ENCODE results near the gene APOO.
"Not testable (repeated sequence)": the region's sequence is repeated elsewhere in the genome, so short reads cannot be mapped to it uniquely, and the experiment has no call there.

APOO gene

DNA sequence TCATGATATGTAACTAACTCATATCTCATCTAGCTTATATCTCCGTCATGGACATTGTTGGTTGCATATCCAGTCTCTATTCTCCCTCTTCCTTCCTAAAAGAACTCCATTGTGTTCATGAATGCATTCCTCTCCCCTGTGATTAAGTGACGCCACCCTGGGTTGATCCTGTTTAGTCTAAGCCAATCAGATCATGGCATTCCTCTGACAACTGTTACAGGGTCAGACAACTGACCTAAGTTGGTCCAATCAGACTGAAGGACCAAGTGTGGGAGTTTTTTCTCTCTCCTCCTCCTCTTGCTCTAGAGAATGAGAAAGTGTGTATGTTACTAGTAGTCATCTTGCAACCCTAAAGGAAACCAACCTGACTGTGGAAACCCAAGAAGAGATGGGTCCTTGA lies 3.6 kb downstream of the APOO start:
- DNase-seq (ENCODE audit: low read depth, low spot score) = no peak

DNA sequence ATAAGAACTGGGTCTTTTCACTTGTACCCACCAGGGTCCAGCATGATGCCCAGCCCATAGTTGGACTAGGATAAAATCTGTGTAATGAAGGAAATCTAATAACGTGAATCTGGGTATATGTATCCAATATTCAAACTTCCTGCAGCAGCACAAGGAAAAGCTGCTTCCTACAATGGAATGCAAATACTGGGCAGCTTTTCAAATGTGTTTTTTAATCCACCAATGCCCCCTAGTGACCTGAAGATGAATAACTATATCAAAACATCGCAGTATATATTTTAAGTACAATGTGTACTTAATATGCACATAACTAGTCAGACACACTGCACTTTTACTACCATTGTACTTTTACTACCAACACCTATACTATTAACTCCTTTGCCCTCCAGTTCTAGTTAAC lies 5.3 kb downstream of the APOO start:
- DNase-seq (ENCODE audit: low read depth, low spot score) = no peak

DNA sequence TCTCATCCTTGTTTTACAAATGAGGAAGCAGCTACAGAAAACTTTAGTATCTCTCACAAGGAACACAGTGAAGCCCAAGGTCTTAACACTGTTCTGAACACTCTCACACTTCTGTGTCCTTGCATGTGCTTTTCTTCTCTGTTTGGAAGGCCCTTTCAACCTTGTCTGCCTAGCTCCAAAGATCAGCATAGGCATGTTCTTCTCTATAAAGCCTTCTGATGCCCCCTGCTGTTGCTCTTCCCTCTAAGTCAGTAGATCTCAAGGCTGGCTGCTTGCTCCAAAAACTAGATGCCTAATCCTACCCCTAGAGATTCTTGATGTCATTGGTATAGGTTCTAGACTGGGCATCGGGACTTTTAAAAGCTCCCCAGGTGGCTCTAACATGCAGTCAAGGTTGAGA lies 5.9 kb downstream of the APOO start:
- DNase-seq (ENCODE audit: low read depth, low spot score) = no peak

DNA sequence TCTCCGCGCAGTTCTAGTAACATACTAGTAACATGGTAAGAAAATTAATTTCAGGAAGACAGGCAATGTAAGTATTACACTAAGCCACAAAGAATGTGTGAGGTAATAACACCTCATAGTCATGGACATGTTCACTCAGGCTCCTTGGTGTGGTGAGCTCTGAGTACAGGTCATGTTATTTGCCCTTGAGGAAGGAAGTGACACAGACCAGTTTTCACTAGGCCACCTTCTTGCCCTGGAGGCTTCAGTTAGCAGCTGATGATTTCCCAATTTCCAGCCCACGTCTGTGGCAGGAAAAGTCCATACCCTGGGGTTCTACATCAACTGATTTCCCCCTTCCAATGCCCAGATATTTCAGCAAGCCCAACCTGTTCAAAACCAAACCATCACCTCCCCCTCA lies 6.7 kb downstream of the APOO start:
- DNase-seq (ENCODE audit: low read depth, low spot score) = no peak

DNA sequence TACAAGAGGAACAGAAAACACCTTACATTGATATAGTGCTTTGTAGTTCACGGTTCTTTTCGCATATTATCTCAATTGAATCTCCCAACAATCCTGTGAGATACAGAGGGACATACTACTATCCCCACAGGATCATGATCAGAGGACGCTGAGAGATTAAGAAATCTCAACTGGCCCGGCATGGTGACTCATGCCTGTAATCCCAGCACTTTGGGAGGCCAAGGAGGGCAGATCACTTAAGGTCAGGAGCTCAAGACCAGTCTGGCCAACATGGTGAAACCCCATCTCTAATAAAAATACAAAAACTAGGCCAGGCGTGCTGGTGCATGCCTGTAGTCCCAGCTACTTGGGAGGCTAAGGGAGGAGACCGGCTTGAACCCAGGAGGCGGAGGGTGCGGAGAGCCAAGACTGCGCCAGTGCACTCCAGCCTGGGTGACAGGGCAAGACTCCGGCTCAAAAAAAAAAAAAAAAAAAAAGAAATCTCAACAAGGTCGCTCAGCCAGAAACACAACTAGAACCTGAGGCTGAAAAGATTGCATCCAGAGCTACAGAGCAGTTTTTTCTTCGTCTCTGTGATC lies 7.4 kb downstream of the APOO start:
- no peak for DNase-seq (ENCODE audit: low read depth, low spot score)

DNA sequence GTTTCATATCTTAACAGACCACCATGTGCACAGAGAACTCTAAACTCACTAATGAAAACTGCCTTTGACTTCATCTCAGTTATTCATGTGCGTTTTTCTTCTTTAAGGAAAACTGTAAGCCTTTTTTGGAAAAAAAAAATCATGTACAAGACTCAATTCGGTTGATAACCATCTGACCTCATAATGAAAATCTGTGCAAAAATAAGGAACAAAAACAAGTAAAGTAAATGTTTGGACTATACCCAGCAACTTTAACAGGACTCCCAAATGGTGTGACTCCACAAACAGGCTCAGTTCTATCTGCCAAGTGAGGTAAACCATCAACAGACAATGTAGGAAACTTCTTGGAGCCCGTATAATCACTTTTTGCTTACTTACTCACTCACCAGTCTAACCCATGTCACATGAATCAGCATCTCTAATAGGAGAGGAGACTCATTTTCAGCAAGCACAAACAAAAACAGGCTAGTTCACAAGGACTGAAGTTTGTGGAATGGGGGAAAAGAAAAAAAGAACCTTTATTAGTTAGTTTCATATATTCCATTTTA lies 9.3 kb downstream of the APOO start:
- no peak for DNase-seq (ENCODE audit: low read depth, low spot score)

DNA sequence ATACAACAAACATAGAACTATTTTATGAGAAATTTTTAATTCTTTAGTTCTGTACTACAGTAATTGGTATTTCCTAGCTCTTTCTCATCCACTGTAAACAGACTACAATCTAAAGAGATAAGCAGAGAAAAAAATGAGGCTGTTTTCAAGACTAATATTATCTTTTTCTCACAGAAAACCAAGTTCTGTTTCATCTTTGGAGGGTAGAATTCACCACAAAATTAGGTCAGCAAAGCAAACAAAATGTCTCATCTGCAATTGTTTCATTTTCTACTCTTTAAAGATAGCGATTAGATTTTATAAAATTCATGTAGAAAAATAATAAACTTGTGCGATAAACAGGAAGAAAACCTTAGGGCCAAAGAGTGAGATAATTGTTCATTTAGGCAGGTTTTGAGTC lies 10.8 kb downstream of the APOO start:
- DNase-seq (ENCODE audit: low read depth, low spot score) = no peak

DNA sequence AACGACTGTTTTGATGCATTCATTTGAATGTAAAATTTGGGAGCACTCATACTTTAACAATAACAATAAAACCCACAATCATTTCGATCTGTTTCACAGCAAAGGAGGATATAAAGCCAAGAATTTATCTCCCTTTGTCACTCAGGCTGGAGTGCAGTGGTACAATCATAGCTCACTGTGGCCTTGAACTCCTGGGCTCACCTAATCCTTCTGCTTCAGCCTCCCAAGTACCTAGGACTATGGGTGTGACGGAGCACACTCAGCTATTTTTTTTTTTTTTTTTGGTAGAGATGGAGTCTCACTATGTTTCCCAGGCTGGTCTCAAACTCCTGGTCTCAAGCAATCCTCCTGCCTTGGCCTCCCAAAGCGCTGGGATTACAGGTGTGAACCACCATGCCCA lies 11.2 kb downstream of the APOO start:
- not testable (repeated sequence) for DNase-seq (ENCODE audit: low read depth, low spot score)

DNA sequence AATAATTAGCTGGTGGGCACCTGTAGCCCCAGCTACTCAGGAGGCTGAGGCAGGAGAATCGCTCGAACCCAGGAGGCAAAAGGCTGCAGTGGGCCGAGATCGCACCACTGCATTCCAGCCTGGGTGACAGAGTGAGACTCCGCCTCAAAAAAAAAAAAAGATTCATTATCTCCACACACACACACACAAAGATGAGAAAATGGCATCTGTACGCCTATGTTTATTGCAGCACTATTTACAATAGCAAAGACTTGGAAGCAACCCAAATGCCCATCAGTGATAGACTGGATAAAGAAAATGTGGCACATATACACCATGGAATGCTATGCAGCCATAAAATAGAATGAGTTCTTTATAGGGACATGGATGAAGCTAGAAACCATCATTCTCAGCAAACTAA lies 12.7 kb downstream of the APOO start:
- not testable (repeated sequence) for DNase-seq (ENCODE audit: low read depth, low spot score)

DNA sequence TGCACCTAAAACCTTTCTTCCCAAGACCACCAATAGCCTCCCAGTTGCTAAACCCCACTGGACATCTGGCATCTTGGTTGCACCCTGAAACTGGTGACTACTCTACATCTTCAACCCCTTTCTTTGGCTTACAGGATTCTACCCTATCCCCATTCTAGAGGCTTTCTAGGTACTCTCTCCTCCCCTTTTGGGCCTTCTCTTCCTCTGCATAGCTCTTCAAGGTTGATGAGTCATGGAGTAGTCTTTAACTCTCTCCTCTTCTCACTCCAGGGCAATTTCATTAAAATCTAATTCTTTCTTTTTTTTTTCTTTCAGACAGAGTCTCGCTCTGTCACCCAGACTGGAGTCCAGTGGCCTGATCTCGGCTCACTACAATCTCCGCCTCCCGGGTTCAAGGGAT lies 16.8 kb downstream of the APOO start:
- no peak for DNase-seq (ENCODE audit: low read depth, low spot score)

DNA sequence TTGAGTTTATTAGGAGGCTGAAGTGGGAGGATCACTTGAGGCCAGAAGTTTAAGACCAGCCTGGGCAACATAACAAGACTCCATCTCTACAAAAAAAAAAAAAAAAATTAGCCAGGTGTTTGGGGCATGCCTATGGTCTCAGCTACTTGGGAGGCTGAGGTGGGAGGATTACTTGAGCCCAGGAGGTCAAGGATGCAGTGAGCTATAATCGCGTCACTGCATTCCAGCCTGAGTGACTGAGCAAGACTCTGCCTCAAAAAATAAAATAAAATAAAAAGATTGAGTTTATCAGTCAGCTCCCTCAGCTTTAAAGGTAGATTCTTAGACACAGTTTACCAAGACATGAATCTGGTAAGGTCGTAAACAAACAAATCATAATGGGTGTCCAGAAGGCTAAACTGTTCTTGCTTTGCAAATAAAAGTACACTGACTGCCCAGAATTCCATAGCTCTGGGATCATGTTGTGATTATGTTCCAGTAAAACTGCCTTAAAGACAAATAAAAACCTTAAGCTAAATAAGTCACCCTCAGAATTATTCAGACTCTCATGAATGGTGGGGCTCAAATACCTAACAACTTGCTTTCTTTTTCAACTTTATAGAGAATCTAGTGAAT lies 18.7 kb downstream of the APOO start:
- no peak for DNase-seq (ENCODE audit: low read depth, low spot score)

DNA sequence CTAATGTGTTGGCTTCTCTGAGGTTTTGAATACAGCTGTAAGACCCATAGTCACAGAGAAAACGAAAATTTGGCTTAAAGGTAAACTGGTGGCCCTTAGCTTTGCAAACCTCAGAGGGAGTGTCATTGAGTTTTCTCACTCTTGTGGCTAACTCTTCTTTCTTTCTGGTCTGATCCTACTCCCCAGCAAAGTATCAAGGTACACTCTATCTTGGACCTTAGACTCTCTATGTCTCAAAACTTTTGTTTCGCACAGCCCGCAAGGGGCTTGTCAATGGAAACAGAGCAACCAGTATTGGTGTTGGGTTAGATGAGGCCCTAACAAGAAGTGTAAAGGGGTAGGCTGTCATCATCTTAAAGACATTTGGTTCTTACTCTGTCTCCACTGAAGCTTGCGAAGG lies 19.8 kb downstream of the APOO start:
- DNase-seq (ENCODE audit: low read depth, low spot score) = no peak

DNA sequence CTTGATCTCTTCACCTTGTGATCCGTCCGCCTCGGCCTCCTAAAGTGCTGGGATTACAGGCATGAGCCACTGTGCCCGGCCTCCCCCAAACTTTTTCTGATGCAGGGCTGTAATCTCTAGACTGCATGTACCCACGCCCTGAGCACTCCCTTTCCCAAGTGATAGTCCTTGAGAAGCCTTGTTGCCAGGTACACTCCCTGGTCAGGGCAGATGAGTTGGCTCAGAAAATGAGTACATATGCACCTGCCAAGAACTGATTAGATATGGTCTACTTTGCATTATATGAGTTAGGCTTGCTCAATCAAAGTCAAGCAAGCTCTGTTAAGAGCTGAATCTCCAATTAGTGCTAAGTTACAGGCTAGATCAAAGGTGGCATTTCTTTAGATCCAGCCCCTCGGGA lies 20.3 kb downstream of the APOO start:
- no peak for DNase-seq (ENCODE audit: low read depth, low spot score)

DNA sequence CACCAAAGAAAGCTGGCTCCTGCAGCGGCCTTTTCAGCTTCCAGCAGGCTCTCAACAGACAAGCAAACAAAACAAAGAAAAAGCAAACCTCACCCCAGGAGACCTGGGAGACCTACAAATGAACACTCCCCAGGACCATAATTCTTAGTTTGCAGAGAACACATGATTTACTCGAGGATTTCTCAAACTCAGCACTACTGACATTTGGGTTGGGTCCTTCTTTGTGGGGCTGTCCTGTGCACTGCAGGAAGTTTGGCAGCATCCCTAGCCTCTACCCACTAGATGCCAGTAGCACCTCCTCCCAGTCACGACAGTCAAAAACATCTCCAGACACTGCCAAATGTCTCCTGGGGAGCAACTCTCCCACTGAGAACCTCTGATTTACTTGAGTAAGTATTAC lies 21.9 kb downstream of the APOO start:
- DNase-seq (ENCODE audit: low read depth, low spot score) = no peak

DNA sequence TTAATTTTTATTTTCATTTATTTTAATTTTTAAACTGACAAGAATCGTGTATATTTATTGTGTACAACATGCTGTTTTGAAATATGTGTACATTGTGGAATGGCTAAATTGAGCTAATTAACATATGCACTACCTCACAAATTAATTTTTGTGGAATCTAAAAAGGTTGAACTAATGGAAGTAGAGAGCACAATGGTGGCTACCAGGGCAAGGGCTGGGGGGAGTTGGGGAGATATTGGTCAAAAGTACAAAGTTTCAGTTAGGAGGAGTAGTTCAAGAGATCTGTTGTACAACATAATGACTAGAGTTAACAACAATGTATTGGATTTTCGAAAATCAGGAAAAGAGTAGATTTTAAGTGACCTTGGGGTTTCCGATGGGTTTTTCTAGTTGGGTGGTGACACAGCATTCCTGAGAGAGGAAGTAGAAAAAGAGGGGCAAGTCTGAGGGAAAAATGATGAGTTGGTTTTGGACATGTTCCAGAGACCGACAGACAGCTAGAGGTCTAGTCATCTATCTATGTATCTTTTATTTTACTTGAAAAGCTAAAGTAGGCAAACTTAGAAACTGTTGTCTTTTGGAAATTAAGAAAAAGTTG lies 23.2 kb downstream of the APOO start:
- no peak for DNase-seq (ENCODE audit: low read depth, low spot score)

DNA sequence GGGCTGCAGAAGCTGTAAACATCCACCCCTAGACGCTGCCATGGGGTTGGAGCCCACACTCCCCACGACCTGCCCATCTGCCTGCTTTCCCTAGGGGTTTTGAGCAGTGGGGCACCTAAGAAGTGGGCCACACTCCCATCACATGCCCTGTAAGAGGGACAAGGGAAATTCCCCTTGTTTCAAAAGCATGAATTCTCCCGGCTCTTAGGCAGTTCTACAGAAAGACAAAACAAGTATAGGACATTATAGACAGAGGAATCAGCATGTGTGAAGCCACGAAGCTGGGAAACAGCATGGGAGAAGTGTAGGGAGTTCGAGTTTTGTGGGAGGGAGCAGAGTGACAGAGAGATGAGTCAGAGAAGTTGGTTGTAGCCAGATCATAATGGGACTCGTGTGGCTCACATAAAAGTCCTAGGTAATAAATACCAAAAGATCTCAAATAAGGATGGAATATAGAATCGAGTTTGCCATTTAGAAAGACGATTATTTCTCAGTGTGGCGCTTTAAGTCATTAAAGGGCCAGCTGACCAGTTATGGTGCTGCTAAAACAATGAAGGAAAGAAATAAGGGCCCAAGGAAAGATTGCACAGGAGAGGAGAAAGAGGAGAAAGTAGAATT lies 23.9 kb downstream of the APOO start:
- no peak for DNase-seq (ENCODE audit: low read depth, low spot score)

DNA sequence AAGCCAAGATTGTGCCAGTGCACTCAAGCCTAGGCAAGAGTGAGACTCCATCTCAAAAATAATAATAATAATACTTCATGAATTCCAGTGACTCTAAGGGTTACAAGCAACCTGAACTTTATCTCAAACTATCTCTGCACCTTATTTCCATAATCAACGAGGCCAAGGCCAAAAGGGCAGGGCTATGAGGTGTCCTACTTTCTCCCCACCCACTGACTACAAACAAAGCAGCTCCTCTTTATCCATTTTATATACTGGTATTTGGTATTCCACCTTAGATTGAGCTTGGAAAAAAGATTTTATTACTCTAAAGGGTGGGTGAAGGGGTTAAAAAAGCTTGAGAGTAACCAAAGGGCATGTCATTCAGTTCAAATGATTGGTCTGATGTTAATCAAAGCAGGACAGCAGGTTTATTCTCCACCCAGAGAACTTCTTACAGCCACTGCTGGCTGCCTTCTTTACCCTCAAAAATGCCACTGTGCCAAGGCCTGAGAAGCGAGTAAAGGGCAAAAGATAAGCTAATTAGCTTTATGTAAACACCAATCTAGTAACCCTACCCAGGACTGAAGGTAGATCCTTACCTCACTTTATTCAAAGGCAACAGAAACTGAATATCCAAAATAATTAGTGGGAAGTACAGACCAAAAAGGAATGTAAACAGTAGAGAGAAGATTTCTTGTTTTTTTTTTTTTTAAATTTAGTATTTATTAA lies 28.2 kb downstream of the APOO start:
- DNase-seq (ENCODE audit: low read depth, low spot score) = no peak

DNA sequence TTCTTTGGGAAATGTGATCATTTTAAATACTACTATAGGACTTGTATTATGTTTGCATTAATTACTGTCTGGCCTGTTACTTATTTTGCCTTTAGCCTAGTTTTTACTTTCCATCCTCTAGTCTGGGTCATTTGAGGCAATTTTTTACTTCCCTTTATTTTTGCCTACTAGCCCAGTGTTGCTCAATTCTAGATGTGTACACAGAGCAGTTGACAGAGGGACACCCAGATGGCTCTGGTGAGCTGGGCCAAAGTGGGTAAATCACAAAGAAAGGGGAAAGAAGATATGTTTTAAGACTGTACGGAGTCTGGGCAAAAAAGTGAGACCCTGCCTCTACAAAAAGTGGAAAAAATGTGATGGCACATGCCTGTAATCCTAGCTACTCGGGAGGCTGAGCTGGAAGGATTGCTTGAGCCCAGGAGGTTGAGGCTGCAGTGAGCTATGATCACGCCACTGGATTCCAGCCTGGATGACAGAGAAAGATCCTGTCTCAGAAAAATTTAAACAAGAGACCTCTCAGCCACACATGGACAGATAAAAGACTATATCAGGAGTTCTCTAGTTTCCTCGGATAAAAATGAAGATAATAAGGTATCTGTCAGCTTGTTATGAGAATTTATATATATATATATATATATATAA lies 35.7 kb downstream of the APOO start:
- no peak for DNase-seq (ENCODE audit: low read depth, low spot score)

DNA sequence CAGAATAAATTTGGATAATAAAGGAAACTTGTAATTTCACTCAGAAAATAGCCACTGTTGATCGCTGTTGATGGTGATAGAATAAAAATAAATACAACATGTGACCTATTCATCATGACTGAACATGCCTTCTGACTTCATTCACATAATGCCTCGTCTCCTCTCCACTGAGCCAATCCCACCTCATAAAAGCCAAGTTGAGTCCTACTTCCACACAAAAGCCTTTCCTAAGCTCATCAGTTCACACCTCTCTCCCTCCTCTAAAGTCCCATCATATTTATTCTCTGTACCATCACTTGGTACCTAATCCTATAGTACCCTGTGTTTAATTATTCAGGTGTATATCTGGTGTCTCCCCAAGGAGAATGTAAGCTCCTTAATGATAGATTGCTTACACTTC lies 37.7 kb downstream of the APOO start:
- DNase-seq (ENCODE audit: low read depth, low spot score) = no peak

DNA sequence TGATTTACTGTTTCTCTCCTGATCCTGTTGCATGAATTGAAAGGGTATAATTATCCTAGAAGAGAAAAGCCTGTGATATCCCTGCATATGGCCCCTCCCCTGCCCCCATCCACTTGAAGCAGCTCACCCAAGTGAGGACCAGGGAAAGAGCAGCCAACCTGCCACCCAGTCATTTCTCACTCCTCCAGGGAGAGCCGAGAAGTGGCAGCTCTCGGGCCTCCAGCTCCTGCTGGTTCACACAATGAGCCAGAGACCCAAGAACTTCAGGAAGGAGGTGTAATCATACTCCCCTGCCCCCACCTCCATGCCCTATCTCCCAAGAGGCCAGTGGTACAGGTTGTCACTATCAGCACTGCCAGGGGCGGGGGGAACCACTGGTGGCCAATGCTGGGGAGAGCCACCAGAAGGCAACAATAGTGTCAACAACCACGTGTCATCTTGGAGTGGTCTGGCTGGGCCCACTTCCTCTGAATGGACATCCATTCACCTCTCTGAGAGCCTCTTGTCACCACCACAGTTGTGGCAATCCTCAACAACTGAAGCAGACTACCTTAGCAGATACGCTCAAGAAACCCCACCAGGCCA lies 42.9 kb downstream of the APOO start:
- no peak for DNase-seq (ENCODE audit: low read depth, low spot score)

DNA sequence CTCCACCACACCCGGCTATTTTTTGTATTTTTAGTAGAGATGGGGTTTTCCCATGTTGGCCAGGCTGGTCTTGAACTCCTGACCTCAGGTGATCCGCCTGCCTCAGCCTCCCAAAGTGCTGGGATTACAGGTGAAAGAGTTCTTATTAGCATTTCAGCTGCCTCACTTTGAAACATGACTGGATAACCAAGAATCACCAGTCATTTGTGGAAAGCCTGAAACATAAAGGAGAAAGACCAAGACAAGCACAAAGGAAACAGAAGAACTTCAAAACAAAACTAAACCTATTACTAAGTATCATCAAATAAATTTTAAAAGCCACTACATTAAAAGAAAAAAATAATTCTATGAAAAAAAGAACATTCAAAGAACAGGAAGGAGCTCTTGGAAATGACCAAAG lies 45.8 kb downstream of the APOO start:
- not testable (repeated sequence) for DNase-seq (ENCODE audit: low read depth, low spot score)

Data from activated CD4-positive, CD25-positive, alpha-beta regulatory T cell treated with anti-CD3 and anti-CD28 coated beads, Interleukin-2, amount 50 U/mL, for 16 hours (primary cell).